GM23338 (cell line): ENCODE results near the gene CACNA1A. TPM values are rescaled to one million over a fixed set of nuclear protein-coding genes. Genes with fewer than 3 reads are reported as not detected.

Experiments used
- ATAC-seq: fragments of 200-7000 bp; cut with Tn5 transposase; 3 replicates; pipeline ENCODE4 v1.9.1; 2020
- DNase-seq: peaks from one replicate; pipeline ENCODE4 v3.0.0-alpha.2; 2015; ENCODE audit warnings: low spot score
- H2AFZ ChIP-seq: fragments of 200-600 bp; sonication (generic); 2 replicates; pipeline ENCODE4 v1.8.0; 2016; ENCODE audit warnings: antibody characterized with exemption, mild to moderate bottlenecking, moderate library complexity
- H3F3A ChIP-seq: fragments of 200-600 bp; sonication (generic); replicated peaks from 2 replicates; pipeline ENCODE4 v1.8.0; 2017; ENCODE audit warnings: antibody characterized with exemption, mixed run types, low read depth
- H3K27ac ChIP-seq: fragments of 200-600 bp; sonication (generic); 2 replicates; pipeline ENCODE4 v1.6.1; 2016; ENCODE audit warnings: low read depth
- H3K27me3 ChIP-seq: fragments of 200-600 bp; sonication (generic); 2 replicates; pipeline ENCODE4 v1.8.0; 2016; ENCODE audit warnings: mild to moderate bottlenecking, mixed run types, moderate library complexity; ENCODE audit not compliant: insufficient read depth
- H3K36me3 ChIP-seq: fragments of 200-600 bp; sonication (generic); 2 replicates; pipeline ENCODE4 v1.8.0; 2016; ENCODE audit warnings: mild to moderate bottlenecking; ENCODE audit not compliant: insufficient read depth
- H3K4me1 ChIP-seq: fragments of 200-600 bp; sonication (generic); 2 replicates; pipeline ENCODE4 v1.8.0; 2016; ENCODE audit warnings: mild to moderate bottlenecking, moderate library complexity; ENCODE audit not compliant: insufficient read depth
- H3K4me2 ChIP-seq: fragments of 200-600 bp; sonication (generic); 2 replicates; pipeline ENCODE4 v1.7.1; 2017; ENCODE audit warnings: mixed run types
- H3K4me3 ChIP-seq: fragments of 200-600 bp; sonication (generic); 2 replicates; pipeline ENCODE4 v1.6.1; 2016; ENCODE audit warnings: mixed run types
- H3K79me2 ChIP-seq: fragments of 200-600 bp; sonication (generic); replicated peaks from 2 replicates; pipeline ENCODE4 v1.8.0; 2017; ENCODE audit warnings: mild to moderate bottlenecking; ENCODE audit not compliant: insufficient read depth
- H3K9me2 ChIP-seq: fragments of 200-600 bp; sonication (generic); 2 replicates; pipeline ENCODE4 v1.8.0; 2017; ENCODE audit not compliant: insufficient read depth
- H4K20me1 ChIP-seq: fragments of 200-600 bp; sonication (generic); replicated peaks from 2 replicates; pipeline ENCODE4 v1.8.0; 2017; ENCODE audit warnings: mild to moderate bottlenecking; ENCODE audit not compliant: insufficient read depth
- H3K27ac Mint-ChIP-seq: 2 replicates; pipeline ENCODE4 v1.8.0; 2020; ENCODE audit warnings: inconsistent platforms, mild to moderate bottlenecking, moderate library complexity, mixed read lengths
- H3K27me3 Mint-ChIP-seq: 3 replicates; pipeline ENCODE4 v1.8.0; 2022; ENCODE audit warnings: low read depth, mild to moderate bottlenecking, moderate library complexity, mixed read lengths, inconsistent platforms; ENCODE audit not compliant: insufficient read depth, poor library complexity
- H3K36me3 Mint-ChIP-seq: 3 replicates; pipeline ENCODE4 v1.8.0; 2021; ENCODE audit warnings: low read depth, mild to moderate bottlenecking, inconsistent platforms, moderate library complexity, mixed read lengths
- H3K4me1 Mint-ChIP-seq: 3 replicates; pipeline ENCODE4 v1.8.0; 2020; ENCODE audit warnings: mild to moderate bottlenecking, inconsistent platforms, mixed read lengths
- H3K4me3 Mint-ChIP-seq: 3 replicates; pipeline ENCODE4 v1.8.0; 2021; ENCODE audit warnings: moderate library complexity, mild to moderate bottlenecking, inconsistent platforms, mixed read lengths
- H3K9me3 Mint-ChIP-seq: 3 replicates; pipeline ENCODE4 v1.8.0; 2020; ENCODE audit warnings: moderate library complexity, mild to moderate bottlenecking, inconsistent platforms, mixed read lengths
- CREB1 ChIP-seq: fragments of 250-450 bp; sonication (Bioruptor Pico); IDR thresholded peaks from 2 replicates; pipeline ENCODE4 v1.5.0; 2020; ENCODE audit warnings: low read depth, mild to moderate bottlenecking, moderate library complexity
- CTCF ChIP-seq, 2 experiments: fragments of 200-600 bp in 1 of 2; sonication (generic) in 1 of 2; conservative IDR thresholded peaks; 2 replicates each; pipeline versions ENCODE4 v1.5.1 to v1.6.1; 2016 to 2017; ENCODE audit warnings: antibody characterized with exemption in 2 of 2, low read depth in 2 of 2, mild to moderate bottlenecking in 2 of 2, moderate library complexity in 1 of 2
- ETS1 ChIP-seq: IDR thresholded peaks from 2 replicates; pipeline ENCODE4 v1.6.1; 2016; ENCODE audit warnings: antibody characterized with exemption
- EZH2 ChIP-seq: fragments of 200-600 bp; sonication (generic); IDR thresholded peaks from one replicate; pipeline ENCODE4 v1.8.0; 2017; ENCODE audit warnings: antibody characterized with exemption, mild to moderate bottlenecking, low read depth; ENCODE audit not compliant: unreplicated experiment
- EZH2phosphoT487 ChIP-seq: fragments of 200-600 bp; sonication (generic); IDR thresholded peaks from one replicate; pipeline ENCODE4 v1.8.1; 2018; ENCODE audit warnings: antibody characterized with exemption; ENCODE audit not compliant: unreplicated experiment
- JUNB ChIP-seq: IDR thresholded peaks from one replicate; pipeline ENCODE4 v1.6.1; 2016; ENCODE audit warnings: antibody characterized with exemption; ENCODE audit not compliant: unreplicated experiment
- NANOG ChIP-seq: IDR thresholded peaks from 2 replicates; pipeline ENCODE4 v1.6.1; 2016; ENCODE audit warnings: antibody characterized with exemption, borderline replicate concordance
- POLR2AphosphoS5 ChIP-seq: IDR thresholded peaks from 2 replicates; pipeline ENCODE4 v1.6.1; 2016; ENCODE audit warnings: antibody characterized with exemption, low read depth
- STAT1 ChIP-seq: IDR thresholded peaks from one replicate; pipeline ENCODE4 v1.6.1; 2016; ENCODE audit warnings: antibody characterized with exemption; ENCODE audit not compliant: unreplicated experiment
- ZNF114 ChIP-seq: fragments of 250-450 bp; sonication (Bioruptor Pico); IDR thresholded peaks from 2 replicates; pipeline ENCODE4 v1.5.0; 2020; ENCODE audit warnings: mild to moderate bottlenecking, moderate library complexity
- ZNF331 ChIP-seq: fragments of 250-450 bp; sonication (Bioruptor Pico); IDR thresholded peaks from 2 replicates; pipeline ENCODE4 v1.5.0; 2020; ENCODE audit warnings: low read depth, mild to moderate bottlenecking, moderate library complexity
- polyA plus RNA-seq: library from polyadenylated mRNA; unstranded; fragments of >200 nt; fragmentation: Nextera tagmentation; extraction: Ambion mirVana; gene quantifications from 2 replicates; pipeline ENCODE4 v1.2.1, GENCODE V29; 2016
- total RNA-seq: library from RNA; depleted of rRNA; stranded (reverse); fragments of >200 nt; shearing (Covaris generic); gene quantifications from 2 replicates; pipeline ENCODE4 v1.2.3, GENCODE V29; 2014
- TF ChIP-seq, protein P1 (sequence below): fragments of 250-450 bp; sonication (Bioruptor Pico); IDR thresholded peaks from 2 replicates; pipeline ENCODE4 v1.5.0; 2020; ENCODE audit warnings: mild to moderate bottlenecking, moderate library complexity
- TF ChIP-seq, protein P2 (sequence below): IDR thresholded peaks from one replicate; pipeline ENCODE4 v1.6.1; 2018; ENCODE audit warnings: antibody characterized with exemption; ENCODE audit not compliant: unreplicated experiment

The CACNA1A gene
- total and polyA plus RNA-seq, 2 experiments from 2014 or later, result 7.4 to 20.3 TPM

DNA sequence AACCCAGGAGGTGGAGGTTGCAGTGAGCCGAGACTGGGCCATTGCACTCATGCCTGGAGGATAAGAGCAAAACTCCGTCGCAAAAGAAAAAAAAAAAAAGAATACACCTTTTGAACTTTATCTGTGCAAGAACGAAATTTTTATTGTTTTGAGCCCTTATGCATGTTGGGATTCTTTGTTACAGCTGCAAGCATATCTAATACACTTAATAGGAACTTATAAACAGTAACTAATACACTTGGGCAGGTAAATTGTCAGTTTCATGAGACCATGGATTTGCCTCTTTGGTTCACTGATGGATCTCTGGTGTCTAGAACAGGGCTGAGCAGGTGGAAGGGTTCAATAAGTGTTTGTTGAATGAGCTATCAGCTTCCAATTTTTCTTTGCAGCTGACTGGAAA lies 108.1 kb downstream of the CACNA1A start:
- H3K79me2 ChIP-seq, result no peaks in the 10 kb centered on the region
- Mint-ChIP-seq H3K4me1 (peaks cover 21% of the 10 kb centered on the region), H3K27me3 (peaks cover 7% of the 10 kb centered on the region), H3K36me3 (peaks cover 5% of the 10 kb centered on the region; the same call in 2 of the 3 replicates), H3K27ac (no peak overlapping the region), H3K4me3 (no peak overlapping the region), H3K9me3 (peaks cover 4% of the 10 kb centered on the region; the same call in 2 of the 3 replicates)
- ATAC-seq (no peak), DNase-seq (no peak)
- no peaks in the 10 kb centered on the region; the same call in 1 of the 2 replicates for H4K20me1 ChIP-seq
- H3K27ac ChIP-seq, result no peak overlapping the region
- peaks cover 5% of the 10 kb centered on the region for H3K9me2 ChIP-seq
- H3K4me3 ChIP-seq, result no peak overlapping the region
- no peak overlapping the region for H2AFZ ChIP-seq
- H3K4me1 ChIP-seq, result peaks cover 9% of the 10 kb centered on the region; the same call in 1 of the 2 replicates
- no peak for TF ChIP-seq ZNF331 (CRISPR knock-in tag)
- no peak for TF ChIP-seq CREB1
- TF ChIP-seq ETS1, result no peak
- TF ChIP-seq EZH2, result no peak
- TF ChIP-seq STAT1, result no peak
- TF ChIP-seq CTCF (conservative IDR thresholded peaks at IDR 0.05; ENCODE audit: low read depth in 2 of 2), result no peak
- TF ChIP-seq JUNB, result no peak
- no peak for TF ChIP-seq NANOG
- no peak for TF ChIP-seq EZH2phosphoT487
- no peak for TF ChIP-seq ZNF114 (CRISPR knock-in tag)
- TF ChIP-seq, protein P1, sequence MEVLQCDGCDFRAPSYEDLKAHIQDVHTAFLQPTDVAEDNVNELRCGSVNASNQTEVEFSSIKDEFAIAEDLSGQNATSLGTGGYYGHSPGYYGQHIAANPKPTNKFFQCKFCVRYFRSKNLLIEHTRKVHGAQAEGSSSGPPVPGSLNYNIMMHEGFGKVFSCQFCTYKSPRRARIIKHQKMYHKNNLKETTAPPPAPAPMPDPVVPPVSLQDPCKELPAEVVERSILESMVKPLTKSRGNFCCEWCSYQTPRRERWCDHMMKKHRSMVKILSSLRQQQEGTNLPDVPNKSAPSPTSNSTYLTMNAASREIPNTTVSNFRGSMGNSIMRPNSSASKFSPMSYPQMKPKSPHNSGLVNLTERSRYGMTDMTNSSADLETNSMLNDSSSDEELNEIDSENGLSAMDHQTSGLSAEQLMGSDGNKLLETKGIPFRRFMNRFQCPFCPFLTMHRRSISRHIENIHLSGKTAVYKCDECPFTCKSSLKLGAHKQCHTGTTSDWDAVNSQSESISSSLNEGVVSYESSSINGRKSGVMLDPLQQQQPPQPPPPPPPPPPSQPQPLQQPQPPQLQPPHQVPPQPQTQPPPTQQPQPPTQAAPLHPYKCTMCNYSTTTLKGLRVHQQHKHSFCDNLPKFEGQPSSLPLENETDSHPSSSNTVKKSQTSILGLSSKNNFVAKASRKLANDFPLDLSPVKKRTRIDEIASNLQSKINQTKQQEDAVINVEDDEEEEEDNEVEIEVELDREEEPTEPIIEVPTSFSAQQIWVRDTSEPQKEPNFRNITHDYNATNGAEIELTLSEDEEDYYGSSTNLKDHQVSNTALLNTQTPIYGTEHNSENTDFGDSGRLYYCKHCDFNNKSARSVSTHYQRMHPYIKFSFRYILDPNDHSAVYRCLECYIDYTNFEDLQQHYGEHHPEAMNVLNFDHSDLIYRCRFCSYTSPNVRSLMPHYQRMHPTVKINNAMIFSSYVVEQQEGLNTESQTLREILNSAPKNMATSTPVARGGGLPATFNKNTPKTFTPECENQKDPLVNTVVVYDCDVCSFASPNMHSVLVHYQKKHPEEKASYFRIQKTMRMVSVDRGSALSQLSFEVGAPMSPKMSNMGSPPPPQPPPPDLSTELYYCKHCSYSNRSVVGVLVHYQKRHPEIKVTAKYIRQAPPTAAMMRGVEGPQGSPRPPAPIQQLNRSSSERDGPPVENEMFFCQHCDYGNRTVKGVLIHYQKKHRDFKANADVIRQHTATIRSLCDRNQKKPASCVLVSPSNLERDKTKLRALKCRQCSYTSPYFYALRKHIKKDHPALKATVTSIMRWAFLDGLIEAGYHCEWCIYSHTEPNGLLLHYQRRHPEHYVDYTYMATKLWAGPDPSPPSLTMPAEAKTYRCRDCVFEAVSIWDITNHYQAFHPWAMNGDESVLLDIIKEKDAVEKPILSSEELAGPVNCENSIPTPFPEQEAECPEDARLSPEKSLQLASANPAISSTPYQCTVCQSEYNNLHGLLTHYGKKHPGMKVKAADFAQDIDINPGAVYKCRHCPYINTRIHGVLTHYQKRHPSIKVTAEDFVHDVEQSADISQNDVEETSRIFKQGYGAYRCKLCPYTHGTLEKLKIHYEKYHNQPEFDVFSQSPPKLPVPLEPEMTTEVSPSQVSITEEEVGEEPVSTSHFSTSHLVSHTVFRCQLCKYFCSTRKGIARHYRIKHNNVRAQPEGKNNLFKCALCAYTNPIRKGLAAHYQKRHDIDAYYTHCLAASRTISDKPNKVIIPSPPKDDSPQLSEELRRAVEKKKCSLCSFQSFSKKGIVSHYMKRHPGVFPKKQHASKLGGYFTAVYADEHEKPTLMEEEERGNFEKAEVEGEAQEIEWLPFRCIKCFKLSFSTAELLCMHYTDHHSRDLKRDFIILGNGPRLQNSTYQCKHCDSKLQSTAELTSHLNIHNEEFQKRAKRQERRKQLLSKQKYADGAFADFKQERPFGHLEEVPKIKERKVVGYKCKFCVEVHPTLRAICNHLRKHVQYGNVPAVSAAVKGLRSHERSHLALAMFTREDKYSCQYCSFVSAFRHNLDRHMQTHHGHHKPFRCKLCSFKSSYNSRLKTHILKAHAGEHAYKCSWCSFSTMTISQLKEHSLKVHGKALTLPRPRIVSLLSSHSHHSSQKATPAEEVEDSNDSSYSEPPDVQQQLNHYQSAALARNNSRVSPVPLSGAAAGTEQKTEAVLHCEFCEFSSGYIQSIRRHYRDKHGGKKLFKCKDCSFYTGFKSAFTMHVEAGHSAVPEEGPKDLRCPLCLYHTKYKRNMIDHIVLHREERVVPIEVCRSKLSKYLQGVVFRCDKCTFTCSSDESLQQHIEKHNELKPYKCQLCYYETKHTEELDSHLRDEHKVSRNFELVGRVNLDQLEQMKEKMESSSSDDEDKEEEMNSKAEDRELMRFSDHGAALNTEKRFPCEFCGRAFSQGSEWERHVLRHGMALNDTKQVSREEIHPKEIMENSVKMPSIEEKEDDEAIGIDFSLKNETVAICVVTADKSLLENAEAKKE (CRISPR knock-in tag), result no peak
- TF ChIP-seq POLR2AphosphoS5, result no peak
- TF ChIP-seq, protein P2, sequence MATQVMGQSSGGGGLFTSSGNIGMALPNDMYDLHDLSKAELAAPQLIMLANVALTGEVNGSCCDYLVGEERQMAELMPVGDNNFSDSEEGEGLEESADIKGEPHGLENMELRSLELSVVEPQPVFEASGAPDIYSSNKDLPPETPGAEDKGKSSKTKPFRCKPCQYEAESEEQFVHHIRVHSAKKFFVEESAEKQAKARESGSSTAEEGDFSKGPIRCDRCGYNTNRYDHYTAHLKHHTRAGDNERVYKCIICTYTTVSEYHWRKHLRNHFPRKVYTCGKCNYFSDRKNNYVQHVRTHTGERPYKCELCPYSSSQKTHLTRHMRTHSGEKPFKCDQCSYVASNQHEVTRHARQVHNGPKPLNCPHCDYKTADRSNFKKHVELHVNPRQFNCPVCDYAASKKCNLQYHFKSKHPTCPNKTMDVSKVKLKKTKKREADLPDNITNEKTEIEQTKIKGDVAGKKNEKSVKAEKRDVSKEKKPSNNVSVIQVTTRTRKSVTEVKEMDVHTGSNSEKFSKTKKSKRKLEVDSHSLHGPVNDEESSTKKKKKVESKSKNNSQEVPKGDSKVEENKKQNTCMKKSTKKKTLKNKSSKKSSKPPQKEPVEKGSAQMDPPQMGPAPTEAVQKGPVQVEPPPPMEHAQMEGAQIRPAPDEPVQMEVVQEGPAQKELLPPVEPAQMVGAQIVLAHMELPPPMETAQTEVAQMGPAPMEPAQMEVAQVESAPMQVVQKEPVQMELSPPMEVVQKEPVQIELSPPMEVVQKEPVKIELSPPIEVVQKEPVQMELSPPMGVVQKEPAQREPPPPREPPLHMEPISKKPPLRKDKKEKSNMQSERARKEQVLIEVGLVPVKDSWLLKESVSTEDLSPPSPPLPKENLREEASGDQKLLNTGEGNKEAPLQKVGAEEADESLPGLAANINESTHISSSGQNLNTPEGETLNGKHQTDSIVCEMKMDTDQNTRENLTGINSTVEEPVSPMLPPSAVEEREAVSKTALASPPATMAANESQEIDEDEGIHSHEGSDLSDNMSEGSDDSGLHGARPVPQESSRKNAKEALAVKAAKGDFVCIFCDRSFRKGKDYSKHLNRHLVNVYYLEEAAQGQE, result no peak
- H3K4me2 ChIP-seq, result no peak overlapping the region
- H3K36me3 ChIP-seq, result no peaks in the 10 kb centered on the region
- no peaks in the 10 kb centered on the region for H3K27me3 ChIP-seq
- no peaks in the 10 kb centered on the region for H3F3A ChIP-seq
